NAMALWA (cell line): ENCODE data around the gene OVAAL.
A peak's percentile ranks its signal among the peaks of the same experiment; 100 is the strongest.

ENCODE experiments used
- DNase-seq: peaks from one replicate; pipeline ENCODE4 v3.0.0-alpha.2; 2015; ENCODE audit warnings: low spot score

The OVAAL gene

DNA sequence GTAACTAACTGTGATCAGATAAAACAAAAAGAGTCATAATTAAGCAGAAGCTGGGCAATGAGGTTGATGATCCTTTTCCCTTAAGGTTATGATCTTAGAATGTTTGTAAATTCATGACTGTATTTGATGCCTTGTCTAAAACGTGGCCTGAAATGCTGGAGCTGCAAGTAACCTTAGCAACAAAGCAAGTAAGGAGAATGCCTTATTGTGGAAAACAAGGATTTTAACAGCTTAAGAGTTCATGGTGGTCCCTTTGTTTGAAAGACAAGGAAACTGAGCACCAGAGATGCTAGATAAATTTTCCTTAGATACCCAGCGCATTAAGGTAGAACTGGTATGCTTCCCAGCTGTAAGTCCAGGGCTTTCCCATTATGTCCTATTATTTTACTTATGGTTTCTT, 47.4 kb downstream of the OVAAL start:
- DNase-seq: no peak

- DNase-seq: peak; percentile 45
Measured at GRCh38 chr1:180609643-180610555, 51.1 kb downstream of the OVAAL start.

GRCh38 chr1:180610556-180611015, 51.8 kb downstream of the OVAAL start:
- DNase-seq: no peak

DNA sequence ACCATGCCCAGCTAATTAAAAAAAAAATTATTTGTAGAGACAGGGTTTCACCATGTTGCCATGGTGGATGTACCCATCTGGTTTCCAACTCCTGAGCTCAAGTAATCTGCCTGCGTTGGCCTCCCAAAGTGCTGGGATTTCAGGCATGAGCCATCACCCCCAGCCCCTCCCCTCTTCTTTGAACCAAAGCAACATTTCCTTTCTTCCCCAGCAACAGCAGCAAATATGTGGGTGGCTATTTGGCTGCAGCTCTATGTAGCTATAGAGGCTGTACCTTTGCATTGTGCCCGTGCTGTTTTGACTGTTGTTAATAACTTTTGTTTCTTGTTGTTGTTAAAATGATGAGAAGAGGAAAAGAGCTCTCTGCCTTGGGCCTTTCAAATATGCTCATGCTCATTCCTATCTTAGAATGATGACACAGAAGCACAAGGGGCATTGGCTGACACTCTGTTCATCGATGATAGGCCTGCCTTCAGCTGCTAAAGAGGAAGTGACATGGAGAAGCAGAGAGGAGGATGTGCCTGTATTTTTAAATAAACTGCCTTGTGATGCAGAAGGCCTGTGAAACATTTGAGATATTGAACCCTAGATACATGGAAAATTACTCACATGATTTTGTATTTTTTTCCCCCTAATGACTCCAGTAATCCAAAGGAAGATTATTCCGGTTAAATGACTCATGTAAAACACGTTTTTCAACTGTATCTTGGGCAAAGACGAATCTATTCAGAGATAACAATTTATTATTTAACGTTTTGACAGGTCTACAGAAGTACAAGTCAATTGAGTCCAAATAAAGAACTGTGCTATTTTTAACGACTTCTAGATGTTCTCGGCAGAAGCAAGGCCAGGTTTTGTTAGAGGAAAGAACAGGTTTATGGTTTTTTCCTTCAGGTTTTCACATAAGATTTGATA, 52.5 kb downstream of the OVAAL start:
- DNase-seq: peak; percentile 44

DNA sequence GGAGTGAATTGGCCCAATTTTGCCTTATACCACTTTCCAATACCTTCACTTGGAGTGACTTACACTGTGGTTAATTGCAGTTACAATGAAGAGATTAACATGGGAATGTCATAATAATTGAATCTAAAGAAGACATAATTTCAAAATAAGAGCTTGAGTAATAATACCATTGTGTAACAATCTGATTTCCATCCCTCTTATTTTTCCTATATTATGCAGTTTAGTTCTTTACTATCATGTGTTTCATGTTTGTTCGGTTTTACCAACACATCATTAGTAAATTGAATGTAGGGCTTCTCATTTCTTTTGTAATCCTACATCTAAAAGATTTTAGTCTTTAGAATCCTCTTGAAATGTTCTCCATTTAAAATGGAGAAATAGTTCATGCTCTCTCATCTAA, 53.9 kb downstream of the OVAAL start:
- no peak for DNase-seq

DNA sequence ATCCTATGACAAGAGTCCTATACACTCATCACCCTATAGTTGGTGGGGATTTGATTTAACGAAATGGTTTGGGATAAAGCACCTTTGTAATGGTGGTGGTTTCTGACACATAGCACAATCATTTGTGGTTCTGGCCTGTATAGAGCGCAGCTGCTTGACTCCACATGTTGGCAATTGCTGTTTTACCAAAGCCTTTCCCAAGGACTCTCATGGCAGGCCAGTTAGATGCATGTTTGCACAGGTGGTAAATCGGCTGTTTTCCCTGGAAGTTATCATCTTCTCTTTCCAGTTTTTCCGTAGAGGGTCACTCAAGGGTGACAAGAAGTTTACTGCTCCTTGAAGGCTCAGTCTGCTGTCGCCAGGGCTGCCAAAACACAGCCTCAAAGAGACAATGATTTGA, 56.0 kb downstream of the OVAAL start:
- DNase-seq: no peak

GRCh38 chr1:180615493-180616290, 56.9 kb downstream of the OVAAL start:
- DNase-seq: no peak
